Measurements from ENCODE around the gene GMNN.
"Not testable (repeated sequence)": the region's sequence is repeated elsewhere in the genome, so short reads cannot be mapped to it uniquely, and the experiment has no call there.

Gene GMNN

GRCh38 chr6:24753545-24753944 is 21.2 kb upstream of the GMNN start:
- no peak overlapping the region for H3K4me3 ChIP-seq (replicated peaks; ENCODE audit: low read depth, low read length)
- TF ChIP-seq CTCF (IDR thresholded peaks at IDR 0.05; ENCODE audit: low read length, missing control alignments): no peak
- DNase-seq (ENCODE audit: low read depth): no peak

- not testable (repeated sequence) for DNase-seq (ENCODE audit: low read depth)
Observed at GRCh38 chr6:24754378-24754777, 20.4 kb upstream of the GMNN start.

GRCh38 chr6:24755279-24755678 is 19.5 kb upstream of the GMNN start:
- no peak for TF ChIP-seq CTCF (IDR thresholded peaks at IDR 0.05; ENCODE audit: low read length, missing control alignments)
- DNase-seq (ENCODE audit: low read depth): no peak
- no peak overlapping the region for H3K4me3 ChIP-seq (replicated peaks; ENCODE audit: low read depth, low read length)

More at GRCh38 chr6:24754378-24754777, 20.4 kb upstream of the GMNN start:
- H3K4me3 ChIP-seq (replicated peaks; ENCODE audit: low read depth, low read length): not testable (repeated sequence)

GRCh38 chr6:24757611-24758010 is 17.1 kb upstream of the GMNN start:
- TF ChIP-seq CTCF (IDR thresholded peaks at IDR 0.05; ENCODE audit: low read length, missing control alignments): no peak
- no peak for DNase-seq (ENCODE audit: low read depth)
- no peak overlapping the region for H3K4me3 ChIP-seq (replicated peaks; ENCODE audit: low read depth, low read length)

GRCh38 chr6:24759718-24760117 is 15.0 kb upstream of the GMNN start:
- no peak for DNase-seq (ENCODE audit: low read depth)

GRCh38 chr6:24760210-24760609 is 14.5 kb upstream of the GMNN start:
- no peak overlapping the region for H3K4me3 ChIP-seq (replicated peaks; ENCODE audit: low read depth, low read length)
- no peak for DNase-seq (ENCODE audit: low read depth)
- no peak for TF ChIP-seq CTCF (IDR thresholded peaks at IDR 0.05; ENCODE audit: low read length, missing control alignments)

More at GRCh38 chr6:24759718-24760117, 15.0 kb upstream of the GMNN start:
- no peak for TF ChIP-seq CTCF (IDR thresholded peaks at IDR 0.05; ENCODE audit: low read length, missing control alignments)
- no peak overlapping the region for H3K4me3 ChIP-seq (replicated peaks; ENCODE audit: low read depth, low read length)

- no peak for DNase-seq (ENCODE audit: low read depth)
- no peak for TF ChIP-seq CTCF (IDR thresholded peaks at IDR 0.05; ENCODE audit: low read length, missing control alignments)
- H3K4me3 ChIP-seq (replicated peaks; ENCODE audit: low read depth, low read length): no peak overlapping the region
Observed at GRCh38 chr6:24761193-24761835, 13.4 kb upstream of the GMNN start.
